H9 (cell line): ENCODE results near the gene ERO1A. TPM values are rescaled to one million over a fixed set of nuclear protein-coding genes. Genes with fewer than 3 reads are reported as not detected.

Experiments
- DNase-seq: peaks from one replicate; pipeline ENCODE4 v3.0.0-alpha.2; 2017
- H2AFZ ChIP-seq: one replicate; pipeline ENCODE4 v1.6.1; 2013; ENCODE audit warnings: mild to moderate bottlenecking, low read length, control low read depth, moderate library complexity
- H2AK5ac ChIP-seq: 2 replicates; pipeline ENCODE4 v1.6.1; 2013; ENCODE audit warnings: low read length, control low read depth, mixed read lengths; ENCODE audit not compliant: insufficient read length
- H2BK120ac ChIP-seq: one replicate; pipeline ENCODE4 v1.6.1; 2013; ENCODE audit warnings: low read depth, mild to moderate bottlenecking, low read length, control low read depth, inconsistent platforms; ENCODE audit not compliant: poor library complexity, severe bottlenecking
- H2BK12ac ChIP-seq: 2 replicates; pipeline ENCODE4 v1.6.1; 2013; ENCODE audit warnings: low read length, control low read depth, mixed read lengths, low read depth; ENCODE audit not compliant: insufficient read length
- H2BK15ac ChIP-seq: 2 replicates; pipeline ENCODE4 v1.6.1; 2013; ENCODE audit warnings: low read depth, low read length, control low read depth
- H2BK20ac ChIP-seq: one replicate; pipeline ENCODE4 v1.6.1; 2013; ENCODE audit warnings: low read depth, mild to moderate bottlenecking, low read length, control low read depth, inconsistent platforms; ENCODE audit not compliant: poor library complexity, severe bottlenecking
- H2BK5ac ChIP-seq: 2 replicates; pipeline ENCODE4 v1.6.1; 2013; ENCODE audit warnings: low read length, control low read depth, mixed read lengths; ENCODE audit not compliant: insufficient read length
- H3K14ac ChIP-seq: 2 replicates; pipeline ENCODE4 v1.6.1; 2013; ENCODE audit warnings: low read length, control low read depth; ENCODE audit not compliant: insufficient read depth
- H3K18ac ChIP-seq: 2 replicates; pipeline ENCODE4 v1.6.1; 2013; ENCODE audit warnings: low read depth, mild to moderate bottlenecking, mixed read lengths, low read length, control low read depth; ENCODE audit not compliant: insufficient read length
- H3K23ac ChIP-seq: 2 replicates; pipeline ENCODE4 v1.6.1; 2013; ENCODE audit warnings: low read length, control low read depth, mixed read lengths, low read depth; ENCODE audit not compliant: insufficient read length
- H3K23me2 ChIP-seq: 2 replicates; pipeline ENCODE4 v1.6.1; 2013; ENCODE audit warnings: low read depth, mild to moderate bottlenecking, mixed read lengths, low read length, control low read depth; ENCODE audit not compliant: insufficient read length, poor library complexity, severe bottlenecking
- H3K27ac ChIP-seq: 2 replicates; pipeline ENCODE4 v1.5.1; 2013; ENCODE audit warnings: low read length, control low read depth, mixed read lengths, low read depth; ENCODE audit not compliant: insufficient read length
- H3K27me3 ChIP-seq: 2 replicates; pipeline ENCODE4 v1.6.1; 2013; ENCODE audit warnings: low read length, control low read depth, inconsistent platforms; ENCODE audit not compliant: insufficient read depth
- H3K4ac ChIP-seq: 2 replicates; pipeline ENCODE4 v1.6.1; 2013; ENCODE audit warnings: low read depth, mild to moderate bottlenecking, control low read depth, inconsistent platforms, low read length, moderate library complexity
- H3K4me1 ChIP-seq: 2 replicates; pipeline ENCODE4 v1.6.1; 2013; ENCODE audit warnings: low read length, control low read depth, inconsistent platforms; ENCODE audit not compliant: insufficient read depth
- H3K4me2 ChIP-seq: 2 replicates; pipeline ENCODE4 v1.6.1; 2013; ENCODE audit warnings: low read length, control low read depth, mixed read lengths; ENCODE audit not compliant: insufficient read length, insufficient read depth
- H3K56ac ChIP-seq: 2 replicates; pipeline ENCODE4 v1.6.1; 2013; ENCODE audit warnings: low read depth, mild to moderate bottlenecking, mixed read lengths, low read length, control low read depth; ENCODE audit not compliant: insufficient read length
- H3K79me1 ChIP-seq: 2 replicates; pipeline ENCODE4 v1.6.1; 2013; ENCODE audit warnings: low read depth, mild to moderate bottlenecking, moderate library complexity, low read length, control low read depth, inconsistent platforms; ENCODE audit not compliant: insufficient read depth, poor library complexity, severe bottlenecking
- H3K79me2 ChIP-seq: 2 replicates; pipeline ENCODE4 v1.6.1; 2013; ENCODE audit warnings: low read length, control low read depth, inconsistent platforms; ENCODE audit not compliant: insufficient read depth
- H3K9ac ChIP-seq: 2 replicates; pipeline ENCODE4 v1.6.1; 2013; ENCODE audit warnings: low read length, control low read depth, mixed read lengths; ENCODE audit not compliant: insufficient read length; ENCODE audit errors: extremely low read depth
- H3K9me3 ChIP-seq: one replicate; pipeline ENCODE4 v1.6.1; 2013; ENCODE audit warnings: low read depth, low read length, inconsistent platforms; ENCODE audit not compliant: control insufficient read depth
- H3T11ph ChIP-seq: one replicate; pipeline ENCODE4 v1.6.1; 2013; ENCODE audit warnings: mild to moderate bottlenecking, low read length, control low read depth, inconsistent platforms
- H4K20me1 ChIP-seq: one replicate; pipeline ENCODE4 v1.6.1; 2013; ENCODE audit not compliant: control insufficient read depth, insufficient read length, insufficient read depth
- H4K5ac ChIP-seq: 2 replicates; pipeline ENCODE4 v1.6.1; 2013; ENCODE audit warnings: low read depth, mild to moderate bottlenecking, mixed read lengths, low read length, control low read depth; ENCODE audit not compliant: insufficient read length
- H4K8ac ChIP-seq: replicated peaks from 2 replicates; pipeline ENCODE4 v1.6.1; 2013; ENCODE audit warnings: low read length, control low read depth, mixed read lengths, low read depth; ENCODE audit not compliant: insufficient read length
- H4K91ac ChIP-seq: 2 replicates; pipeline ENCODE4 v1.6.1; 2013; ENCODE audit warnings: low read depth, mild to moderate bottlenecking, moderate library complexity, mixed read lengths, low read length, control low read depth; ENCODE audit not compliant: insufficient read length
- H3K27ac Mint-ChIP-seq, 3 experiments: 2 replicates in 2 of 3; 3 replicates in 1 of 3; pipeline ENCODE4 v1.8.0; 2020 to 2021; ENCODE audit warnings: mixed read lengths in 3 of 3, mild to moderate bottlenecking in 1 of 3, moderate library complexity in 1 of 3
- H3K27me3 Mint-ChIP-seq: 2 replicates; pipeline ENCODE4 v1.8.0; 2021; ENCODE audit warnings: low read depth, mild to moderate bottlenecking, moderate library complexity, mixed read lengths
- H3K36me3 Mint-ChIP-seq, 3 experiments: 2 replicates in 2 of 3; 3 replicates in 1 of 3; pipeline ENCODE4 v1.8.0; 2020 to 2021; ENCODE audit warnings: low read depth in 3 of 3, mixed read lengths in 3 of 3; ENCODE audit not compliant: insufficient read depth in 1 of 3
- H3K4me1 Mint-ChIP-seq, 2 experiments: 2 replicates each; pipeline ENCODE4 v1.8.0; 2020; ENCODE audit warnings: mixed read lengths in 2 of 2
- H3K4me3 Mint-ChIP-seq, 2 experiments: 2 replicates in 1 of 2; 3 replicates in 1 of 2; pipeline ENCODE4 v1.8.0; 2020 to 2021; ENCODE audit warnings: mild to moderate bottlenecking in 2 of 2, mixed read lengths in 2 of 2, moderate library complexity in 1 of 2
- H3K9me3 Mint-ChIP-seq, 2 experiments: 2 replicates in 1 of 2; 3 replicates in 1 of 2; pipeline ENCODE4 v1.8.0; 2020; ENCODE audit warnings: mild to moderate bottlenecking in 2 of 2, mixed read lengths in 2 of 2, moderate library complexity in 1 of 2
- CTCF ChIP-seq: fragments of 200-600 bp; sonication (generic); conservative IDR thresholded peaks from 3 replicates; pipeline ENCODE4 v1.8.0; 2021; ENCODE audit warnings: antibody characterized with exemption, mild to moderate bottlenecking
- WGBS: extraction: QIAGEN DNeasy Blood & Tissue Kit; methylation state at CpG from one replicate; pipeline ENCODE4 v1.1.7; 2013; ENCODE audit warnings: missing lambda C conversion rate, low lambda C conversion rate, mixed read lengths; ENCODE audit not compliant: insufficient read length; ENCODE audit errors: extremely low coverage; 5-methylcytosine and 5-hydroxymethylcytosine counted together
- total RNA-seq: library from RNA; stranded (reverse); gene quantifications from 2 replicates; pipeline ENCODE4 v1.2.1, GENCODE V29; 2021

ERO1A gene
- total RNA-seq, 1 experiment from 2014 or later = 37.1 TPM

- H3K18ac ChIP-seq = no peak overlapping the region
- no peak overlapping the region for H3K4me2 ChIP-seq
- no peak overlapping the region for H2BK5ac ChIP-seq
- H3K27me3 Mint-ChIP-seq = no peaks in the 10 kb centered on the region
- no peak overlapping the region for H4K91ac ChIP-seq
- peaks cover 9 to 14% of the 10 kb centered on the region in 2 experiments for H3K4me1 Mint-ChIP-seq
- H3T11ph ChIP-seq = no peak overlapping the region
- WGBS = no CpG with 5 or more reads among the region's 2 CpGs
- H3K27me3 ChIP-seq = no peaks in the 10 kb centered on the region
- 0 out of 5 replicates have a peak overlapping the region, but pooled peaks of 1 of the 2 experiments have one; percentile 1 for H3K4me3 Mint-ChIP-seq
- no peak overlapping the region for H2BK120ac ChIP-seq
- no peak for TF ChIP-seq CTCF
- H4K5ac ChIP-seq = no peak overlapping the region
- no peak for DNase-seq
- peaks cover 6 to 14% (median 7%) of the 10 kb centered on the region in 3 experiments; a peak in 6 of 7 replicates for H3K36me3 Mint-ChIP-seq
- no peaks in the 10 kb centered on the region for H3K4me1 ChIP-seq
- H3K27ac ChIP-seq = no peak overlapping the region
- no peak overlapping the region for H2BK20ac ChIP-seq
- H4K20me1 ChIP-seq = no peaks in the 10 kb centered on the region
- no peak overlapping the region for H2BK15ac ChIP-seq
- H3K23ac ChIP-seq = no peak overlapping the region
- no peaks in the 10 kb centered on the region for H3K79me1 ChIP-seq
- no peak overlapping the region for H3K56ac ChIP-seq
- no peak overlapping the region for H3K9ac ChIP-seq
- no peak overlapping the region for H2AK5ac ChIP-seq
- H3K9me3 Mint-ChIP-seq = no peaks in the 10 kb centered on the region
- H3K27ac Mint-ChIP-seq = peak overlapping the region in 2 of 3 experiments; percentile 21 to 28; a peak in 3 of 7 replicates
- no peak overlapping the region for H3K4ac ChIP-seq
- no peak overlapping the region for H3K14ac ChIP-seq
- H3K9me3 ChIP-seq = no peaks in the 10 kb centered on the region
- H2BK12ac ChIP-seq = no peak overlapping the region
- H3K79me2 ChIP-seq = no peaks in the 10 kb centered on the region
- H4K8ac ChIP-seq = no peak overlapping the region
- H2AFZ ChIP-seq = no peak overlapping the region
- H3K23me2 ChIP-seq = no peaks in the 10 kb centered on the region
Measured at GRCh38 chr14:52663850-52664249, 31.5 kb downstream of the ERO1A start.
